Caco-2 (cell line): ENCODE measurements around the gene GALNT18. TPM values are rescaled to one million over a fixed set of nuclear protein-coding genes. Genes with fewer than 3 reads are reported as not detected.
A peak's percentile ranks its signal among the peaks of the same experiment; 100 is the strongest.

Experiments used
- BruUV-seq: library from RNA; stranded (reverse); fragments of 400-500 nt; replicated peaks from 2 replicates; lab custom pipeline; 2021; lab: Mats Ljungman, UMichigan
- CTCF ChIA-PET: fragments of 300-600 bp; sonication (Branson Sonifier 250); formaldehyde crosslinking; loops from one replicate; lab custom pipeline; 2022; ENCODE audit warnings: antibody characterized with exemption; lab: Charles Lee
- POLR2A ChIA-PET: fragments of 300-600 bp; sonication (Branson Sonifier 250); formaldehyde crosslinking; loops from one replicate; lab custom pipeline; 2022; ENCODE audit warnings: antibody characterized with exemption; lab: Charles Lee
- DNase-seq, 2 experiments: peaks; one replicate each; pipeline versions ENCODE4 v3.0.0 to v3.0.0-alpha.2; 2020 to 2022
- H3K27me3 ChIP-seq: replicated peaks from 2 replicates; pipeline ENCODE4 v1.6.0; 2011; ENCODE audit warnings: low read length; ENCODE audit not compliant: control insufficient read depth, insufficient read depth
- H3K36me3 ChIP-seq: 2 replicates; pipeline ENCODE4 v1.5.1; 2011; ENCODE audit warnings: low read length; ENCODE audit not compliant: control insufficient read depth, insufficient read depth
- H3K4me1 ChIP-seq: fragments of 250-450 bp; sonication (Bioruptor Pico); 2 replicates; pipeline ENCODE4 v1.5.1; 2020; ENCODE audit warnings: mild to moderate bottlenecking
- H3K4me3 ChIP-seq: 2 replicates; pipeline ENCODE4 v1.5.1; 2011; ENCODE audit warnings: low read depth, mild to moderate bottlenecking, control low read depth, low read length
- H3K9me3 ChIP-seq: fragments of 250-450 bp; sonication (Bioruptor Pico); 2 replicates; pipeline ENCODE4 v1.5.1; 2020; ENCODE audit warnings: mild to moderate bottlenecking, moderate library complexity
- H3K27ac Mint-ChIP-seq: one replicate; pipeline ENCODE4 v1.8.0; 2022; ENCODE audit warnings: mixed read lengths; ENCODE audit not compliant: unreplicated experiment
- H3K27me3 Mint-ChIP-seq: one replicate; pipeline ENCODE4 v1.8.0; 2022; ENCODE audit warnings: mixed read lengths; ENCODE audit not compliant: insufficient read depth, unreplicated experiment
- H3K36me3 Mint-ChIP-seq: one replicate; pipeline ENCODE4 v1.8.0; 2022; ENCODE audit warnings: mild to moderate bottlenecking, mixed read lengths; ENCODE audit not compliant: insufficient read depth, unreplicated experiment
- H3K4me1 Mint-ChIP-seq: one replicate; pipeline ENCODE4 v1.8.0; 2022; ENCODE audit warnings: low read depth, mixed read lengths; ENCODE audit not compliant: unreplicated experiment
- H3K4me3 Mint-ChIP-seq: one replicate; pipeline ENCODE4 v1.8.0; 2022; ENCODE audit warnings: mild to moderate bottlenecking, moderate library complexity, mixed read lengths; ENCODE audit not compliant: unreplicated experiment
- H3K9me3 Mint-ChIP-seq: one replicate; pipeline ENCODE4 v1.8.0; 2022; ENCODE audit warnings: mixed read lengths; ENCODE audit not compliant: unreplicated experiment
- CTCF ChIP-seq, 2 experiments: fragments of 200-600 bp in 1 of 2; IDR thresholded peaks; 1 replicate in 1 of 2; 2 replicates in 1 of 2; pipeline versions ENCODE4 v1.5.1 to v1.8.0; 2011 to 2022; ENCODE audit warnings: antibody characterized with exemption in 1 of 2, control low read depth in 1 of 2, inconsistent platforms in 1 of 2, low read depth in 1 of 2, low read length in 1 of 2, mild to moderate bottlenecking in 1 of 2, moderate library complexity in 1 of 2; ENCODE audit not compliant: insufficient read depth in 1 of 2, severe bottlenecking in 1 of 2, unreplicated experiment in 1 of 2
- intact Hi-C: fragments of 100-400 bp; cut with micrococcal nuclease; formaldehyde crosslinking; loops from one replicate; pipeline ENCODE4 v1.10.0; 2022; ENCODE audit not compliant: unreplicated experiment
- total RNA-seq: library from RNA; stranded (reverse); gene quantifications from 2 replicates; pipeline ENCODE4 v1.2.3, GENCODE V29; 2022

GALNT18 gene
- total RNA-seq, 1 experiment from 2014 or later: 0.43 TPM

GRCh38 chr11:11313426-11313825 is 308.4 kb downstream of the GALNT18 start:
- no peak overlapping the region for H3K4me3 ChIP-seq
- POLR2A ChIA-PET: no interaction called here
- Mint-ChIP-seq H3K36me3 (no peaks in the 10 kb centered on the region), H3K27me3 (peaks cover 16% of the 10 kb centered on the region), H3K4me3 (no peak overlapping the region), H3K9me3 (no peaks in the 10 kb centered on the region), H3K4me1 (no peaks in the 10 kb centered on the region), H3K27ac (no peak overlapping the region)
- H3K9me3 ChIP-seq: no peaks in the 10 kb centered on the region
- no peak for TF ChIP-seq CTCF (IDR thresholded peaks at IDR 0.05; ENCODE audit: insufficient read depth in 1 of 2, low read depth in 1 of 2, low read length in 1 of 2, severe bottlenecking in 1 of 2, unreplicated experiment in 1 of 2)
- no TSS peak for BruUV-seq
- CTCF ChIA-PET: interaction anchor here (0.8 to 1.0 kb wide), 2 partner anchors 285 to 379 kb away, joined by 3 read pairs; no protein-coding TSS in a partner anchor
- H3K27me3 ChIP-seq: no peaks in the 10 kb centered on the region
- 0 out of 2 replicates have a peak, but pooled peaks cover 10% of the 10 kb centered on the region for H3K4me1 ChIP-seq
- DNase-seq: peak in 1 of 2 experiments; percentile 51
- H3K36me3 ChIP-seq: no peaks in the 10 kb centered on the region
- intact Hi-C loops: no loop called here

GRCh38 chr11:11312738-11313137 is 309.1 kb downstream of the GALNT18 start:
- CTCF ChIA-PET: interaction anchor here (0.8 kb wide), 1 partner anchor 285 kb away, joined by 3 read pairs; no protein-coding TSS in a partner anchor
- no peaks in the 10 kb centered on the region for H3K4me1 Mint-ChIP-seq
- peaks cover 18% of the 10 kb centered on the region for H3K27me3 Mint-ChIP-seq
- H3K4me3 Mint-ChIP-seq: no peak overlapping the region
- no peak for DNase-seq
- Histone ChIP-seq H3K4me1 (0 out of 2 replicates have a peak, but pooled peaks cover 10% of the 10 kb centered on the region), H3K27me3 (no peaks in the 10 kb centered on the region), H3K4me3 (no peak overlapping the region), H3K9me3 (no peaks in the 10 kb centered on the region), H3K36me3 (no peaks in the 10 kb centered on the region)
- no peaks in the 10 kb centered on the region for H3K9me3 Mint-ChIP-seq
- no peaks in the 10 kb centered on the region for H3K36me3 Mint-ChIP-seq
- no peak overlapping the region for H3K27ac Mint-ChIP-seq
- POLR2A ChIA-PET: no interaction called here
- no peak for TF ChIP-seq CTCF (IDR thresholded peaks at IDR 0.05; ENCODE audit: insufficient read depth in 1 of 2, low read depth in 1 of 2, low read length in 1 of 2, severe bottlenecking in 1 of 2, unreplicated experiment in 1 of 2)
- intact Hi-C loops: no loop called here
- no TSS peak for BruUV-seq

GRCh38 chr11:11311169-11311568 is 310.6 kb downstream of the GALNT18 start:
- H3K4me1 Mint-ChIP-seq: no peaks in the 10 kb centered on the region
- no peaks in the 10 kb centered on the region for H3K9me3 ChIP-seq
- no peak for DNase-seq
- no TSS peak for BruUV-seq
- ChIA-PET CTCF (no interaction called here), POLR2A (no interaction called here)
- H3K4me3 ChIP-seq: no peak overlapping the region
- H3K27me3 ChIP-seq: no peaks in the 10 kb centered on the region
- H3K36me3 Mint-ChIP-seq: no peaks in the 10 kb centered on the region
- intact Hi-C loops: no loop called here
- H3K9me3 Mint-ChIP-seq: no peaks in the 10 kb centered on the region
- H3K27me3 Mint-ChIP-seq: peaks cover 15% of the 10 kb centered on the region
- no peaks in the 10 kb centered on the region for H3K36me3 ChIP-seq
- no peak overlapping the region for H3K27ac Mint-ChIP-seq
- no peak for TF ChIP-seq CTCF (IDR thresholded peaks at IDR 0.05; ENCODE audit: insufficient read depth in 1 of 2, low read depth in 1 of 2, low read length in 1 of 2, severe bottlenecking in 1 of 2, unreplicated experiment in 1 of 2)
- H3K4me3 Mint-ChIP-seq: no peak overlapping the region
- 0 out of 2 replicates have a peak, but pooled peaks cover 6% of the 10 kb centered on the region for H3K4me1 ChIP-seq
